GM12874 (cell line): ENCODE data around the gene LMOD1.

ENCODE experiments used
- CTCF ChIP-seq: IDR thresholded peaks from 2 replicates; pipeline ENCODE4 v1.5.1; 2011; ENCODE audit warnings: low read depth, mild to moderate bottlenecking, control low read depth, low read length, moderate library complexity; ENCODE audit not compliant: insufficient read depth

LMOD1 gene

GRCh38 chr1:201946224-201946908 lies at the start of gene LMOD1:
Gene LMOD1 (minus strand): TSS chr1:201946548. CDS start chr1:201946340, 208 bp downstream.
- no peak for TF ChIP-seq CTCF

- TF ChIP-seq CTCF: no peak
Observed at GRCh38 chr1:201990427-201990826, 44.1 kb upstream of the LMOD1 start.

GRCh38 chr1:201989354-201990128 lies 43.2 kb upstream of the LMOD1 start:
- no peak for TF ChIP-seq CTCF

GRCh38 chr1:201988601-201989000 lies 42.3 kb upstream of the LMOD1 start:
- no peak for TF ChIP-seq CTCF

GRCh38 chr1:201985355-201985754 lies 39.0 kb upstream of the LMOD1 start:
- no peak for TF ChIP-seq CTCF

- TF ChIP-seq CTCF: no peak
Observed at GRCh38 chr1:201984446-201984845, 38.1 kb upstream of the LMOD1 start.

GRCh38 chr1:201983380-201983805 lies 37.0 kb upstream of the LMOD1 start:
- TF ChIP-seq CTCF: no peak
